HuH-7 (cell line): Measurements from ENCODE around the gene CBLN1.
"Not testable (repeated sequence)": the region's sequence is repeated elsewhere in the genome, so short reads cannot be mapped to it uniquely, and the experiment has no call there.

ENCODE experiments used
- DNase-seq: peaks from one replicate; pipeline ENCODE4 v3.0.0; 2011; ENCODE audit warnings: low spot score

The CBLN1 gene

DNA sequence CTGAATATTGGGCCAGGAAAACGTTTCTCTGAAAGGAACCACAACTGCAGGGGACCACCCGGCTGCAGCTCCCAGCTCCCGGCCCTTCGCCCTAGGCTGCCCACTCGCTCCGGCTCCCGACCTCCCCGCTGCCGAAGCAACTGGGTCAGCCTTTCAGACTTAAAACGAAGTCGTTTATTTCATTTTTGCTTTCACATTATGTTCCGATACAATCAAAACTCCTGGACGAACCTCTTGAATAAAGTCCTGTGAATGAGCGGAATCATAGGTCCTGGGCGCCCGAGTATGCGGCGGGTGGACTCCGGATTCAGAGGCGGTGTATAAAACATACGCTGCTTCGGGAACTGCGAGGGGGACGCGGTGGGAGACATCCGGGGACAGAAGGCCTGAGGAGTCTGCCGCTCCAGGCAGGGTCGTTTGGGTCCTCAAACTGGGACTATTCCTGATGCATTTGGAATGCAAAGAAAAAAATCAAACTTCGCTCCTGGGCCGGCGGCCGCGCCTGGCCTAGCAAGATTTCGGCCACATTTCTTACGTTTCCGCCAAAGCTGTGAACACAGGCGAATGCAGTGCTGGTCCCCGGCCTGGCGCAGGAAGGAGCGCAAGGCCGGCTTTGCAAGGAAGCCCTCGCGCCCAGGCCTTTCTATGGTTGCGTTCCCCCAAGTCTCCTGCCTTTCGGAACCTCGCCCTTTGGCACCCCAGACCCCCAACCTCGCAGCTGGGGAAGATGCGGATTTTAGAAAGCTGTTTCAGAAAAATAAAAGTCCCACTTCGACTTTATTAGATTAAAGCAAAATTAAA lies 3.7 kb downstream of the CBLN1 start:
- DNase-seq = no peak

DNA sequence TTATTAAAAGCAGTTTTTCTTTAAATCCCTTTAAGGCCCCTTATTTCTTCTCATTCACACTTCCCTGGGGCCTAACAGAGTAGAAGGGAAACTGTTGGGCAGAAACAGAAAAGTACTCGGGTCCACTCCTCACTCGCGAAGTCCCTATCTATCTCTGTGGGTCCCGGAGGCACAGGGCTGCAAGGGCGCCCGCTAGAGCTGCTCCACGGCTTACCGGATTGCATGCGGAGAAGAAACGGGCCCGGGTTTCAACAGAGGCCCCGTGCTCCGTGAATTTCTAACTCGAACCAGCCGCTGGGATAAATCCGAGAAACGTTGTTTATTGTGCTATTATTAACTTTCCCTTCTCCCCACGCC lies 4.3 kb downstream of the CBLN1 start:
- DNase-seq = no peak

DNA sequence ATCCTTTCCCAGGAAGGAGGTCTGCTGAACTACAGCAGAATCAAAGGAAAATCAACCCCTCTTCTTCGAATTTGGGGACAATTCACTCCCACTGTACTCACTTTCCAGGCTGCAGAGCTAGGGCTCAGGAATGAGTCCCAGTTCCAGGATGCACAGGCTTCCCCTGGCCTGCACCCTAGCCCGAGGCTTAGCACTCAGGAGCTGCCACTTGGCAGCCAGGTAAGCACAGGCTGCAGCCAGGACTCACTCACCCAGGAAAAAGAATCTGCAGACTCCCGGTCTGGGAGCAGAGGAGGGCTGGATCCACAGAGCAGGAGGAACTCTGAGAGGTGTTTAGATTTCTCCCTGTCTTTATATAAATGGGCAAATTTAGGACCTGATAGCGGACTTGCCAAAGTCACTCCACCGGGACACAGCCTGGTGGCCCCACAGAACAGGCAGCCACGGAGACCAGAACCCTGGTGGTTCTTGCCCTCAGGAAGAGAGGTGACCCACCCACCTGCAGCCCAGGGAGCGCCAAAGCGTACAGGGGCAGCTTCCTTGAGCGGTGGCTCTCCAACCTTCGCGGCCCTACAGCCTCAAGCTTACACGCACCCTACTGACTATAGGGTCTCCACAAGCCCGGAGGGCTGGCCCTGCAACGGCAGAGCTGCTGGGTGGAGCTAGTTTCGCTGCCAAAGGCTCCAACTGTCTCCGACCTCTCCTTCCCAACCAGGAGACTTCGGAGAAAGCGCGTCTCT lies 4.8 kb downstream of the CBLN1 start:
- no peak for DNase-seq

DNA sequence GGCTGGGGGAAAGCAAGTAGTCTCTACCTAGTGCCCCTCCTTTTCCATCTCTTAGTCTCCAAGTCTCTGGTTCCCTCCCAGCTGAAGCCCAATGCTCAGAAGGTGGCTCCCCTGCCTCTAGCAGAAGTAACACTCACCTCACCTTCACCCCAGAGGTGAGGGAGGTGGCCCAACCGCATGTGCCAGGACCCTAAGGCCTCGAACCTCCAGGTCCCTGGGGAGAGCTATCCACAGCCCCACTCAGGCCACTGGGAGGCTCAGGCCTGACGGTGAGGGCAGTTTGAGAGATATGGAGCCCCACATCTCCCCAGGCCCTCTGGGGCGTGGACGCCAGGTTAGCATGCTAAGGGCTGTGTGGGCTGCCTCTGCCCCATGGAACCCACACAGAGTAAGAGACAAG lies 5.8 kb downstream of the CBLN1 start:
- DNase-seq = no peak

DNA sequence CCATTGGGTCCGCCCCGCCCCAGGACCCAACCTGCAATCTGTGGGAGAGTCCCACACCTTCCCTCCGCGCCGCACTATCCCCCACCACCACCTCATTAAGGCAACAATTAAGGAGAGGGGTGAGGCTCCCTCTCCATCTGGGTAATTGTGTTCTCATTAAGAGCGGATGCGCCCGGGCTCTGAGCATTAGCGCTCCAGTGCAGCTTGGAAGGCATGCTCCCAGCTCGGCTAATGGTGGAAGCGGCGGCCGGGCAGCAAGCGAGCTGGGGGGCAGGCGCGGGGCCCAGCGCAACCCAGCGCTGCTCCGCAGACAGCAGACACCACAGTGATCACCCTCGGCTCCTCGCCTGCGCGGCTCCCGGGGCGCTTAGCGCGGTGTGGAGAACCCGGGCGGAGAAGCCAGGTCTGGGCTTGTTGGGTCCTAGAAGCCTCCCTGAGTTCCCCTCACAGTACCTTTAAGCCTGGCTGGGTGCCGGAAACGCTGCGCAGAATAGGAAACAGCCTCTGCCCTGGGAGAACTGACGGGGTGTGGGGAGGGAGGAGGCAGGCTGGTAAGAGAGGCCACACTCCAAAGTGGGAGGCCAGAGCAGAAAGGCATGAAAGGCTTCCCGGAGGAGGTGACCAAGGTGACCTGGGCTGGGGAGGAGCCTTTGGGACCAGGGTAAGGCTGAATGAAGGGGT lies 6.4 kb downstream of the CBLN1 start:
- DNase-seq = no peak

DNA sequence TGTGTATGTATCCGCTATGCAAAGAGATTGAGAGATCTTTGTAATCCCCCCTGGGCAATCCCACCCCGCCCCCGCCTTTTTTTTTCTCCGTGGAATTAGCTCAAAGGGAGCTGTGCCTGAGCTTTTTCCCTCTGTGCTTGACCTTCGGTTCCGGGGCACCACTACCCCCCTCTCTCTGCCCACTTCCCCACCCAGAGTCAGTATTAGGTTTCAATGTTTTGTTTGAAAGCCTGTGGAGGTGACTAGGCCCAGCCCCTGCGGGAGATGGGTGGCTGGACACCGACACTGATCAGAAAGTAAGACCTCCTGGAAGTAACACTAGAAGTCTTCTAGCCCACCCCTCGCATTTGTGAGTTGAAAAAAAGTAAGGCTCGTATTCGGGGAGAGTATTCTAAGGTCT lies 7.0 kb downstream of the CBLN1 start:
- no peak for DNase-seq

DNA sequence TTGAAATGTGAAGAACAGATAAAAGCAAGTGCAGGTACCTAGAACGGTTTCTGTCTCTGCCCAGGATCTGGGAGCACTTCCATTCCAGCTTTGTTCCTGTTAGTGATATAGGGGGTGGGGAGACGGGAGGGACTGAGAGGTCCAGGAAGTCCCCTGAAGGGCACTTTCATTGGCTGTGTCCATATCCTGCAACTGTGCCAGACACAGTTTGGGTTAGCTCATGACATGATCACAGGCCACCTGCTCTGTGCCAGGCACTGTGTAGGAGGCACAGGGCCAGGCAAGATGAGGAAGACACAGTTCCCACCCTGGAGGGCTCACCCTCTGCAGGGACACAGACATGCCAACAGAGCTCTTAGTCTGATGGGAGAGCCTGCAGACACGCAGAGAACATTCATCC lies 7.9 kb downstream of the CBLN1 start:
- DNase-seq = no peak

DNA sequence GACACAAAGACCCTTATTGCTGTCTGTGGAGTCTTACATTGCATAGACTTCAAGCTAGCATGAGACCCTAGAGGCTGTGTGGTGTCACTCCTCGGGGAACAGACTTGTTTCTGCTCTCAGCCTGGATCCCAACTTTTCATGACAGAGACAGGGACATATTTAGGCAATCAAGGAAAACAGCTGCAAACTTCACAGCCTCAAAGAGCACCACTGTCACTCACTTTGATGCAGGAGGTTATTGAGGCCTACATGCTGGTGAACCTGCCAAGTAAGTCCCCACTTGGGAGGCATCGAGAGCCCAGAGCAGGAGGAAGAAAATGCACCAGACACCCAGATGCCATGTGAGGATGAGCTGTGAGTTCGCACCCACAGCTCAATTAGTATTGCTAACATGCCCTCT lies 10.3 kb downstream of the CBLN1 start:
- no peak for DNase-seq

DNA sequence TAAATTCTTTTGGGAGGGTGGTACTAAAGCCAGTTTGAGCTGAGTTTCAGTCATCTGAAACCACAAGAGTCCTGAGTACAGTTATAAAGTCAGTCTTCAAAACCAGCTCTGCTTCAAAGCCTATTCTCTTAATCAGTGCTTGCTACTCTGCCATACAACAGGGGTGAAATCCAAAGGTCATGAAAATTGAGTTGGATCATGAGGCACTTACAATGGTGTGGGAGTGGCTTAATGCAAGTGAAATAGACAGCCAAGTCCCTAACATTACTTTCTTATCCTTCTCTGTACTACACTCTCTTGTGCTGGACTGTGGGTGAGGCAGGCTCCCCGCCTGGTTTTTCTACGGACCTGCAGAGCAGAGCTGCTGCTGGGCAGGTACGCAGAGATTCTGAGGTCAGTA lies 12.4 kb downstream of the CBLN1 start:
- no peak for DNase-seq

DNA sequence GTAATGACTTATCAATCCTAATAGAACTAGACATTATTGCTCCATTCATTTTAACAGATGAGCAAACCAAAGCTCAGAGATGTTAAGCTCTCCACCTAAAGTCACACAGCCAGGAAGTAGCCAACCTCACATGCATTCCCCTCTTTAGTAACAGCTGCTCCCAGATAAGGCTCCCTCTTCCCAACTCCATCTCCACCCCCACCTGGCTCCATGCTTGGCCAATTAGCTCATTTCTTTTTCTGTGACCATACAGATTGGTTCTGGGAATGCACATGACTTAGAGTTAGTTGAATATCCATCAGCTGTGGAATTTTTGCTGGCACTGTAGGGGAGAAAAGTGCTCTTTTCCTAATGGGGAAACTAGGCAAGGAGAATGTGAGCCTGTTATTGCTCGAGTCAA lies 13.0 kb downstream of the CBLN1 start:
- DNase-seq = no peak

DNA sequence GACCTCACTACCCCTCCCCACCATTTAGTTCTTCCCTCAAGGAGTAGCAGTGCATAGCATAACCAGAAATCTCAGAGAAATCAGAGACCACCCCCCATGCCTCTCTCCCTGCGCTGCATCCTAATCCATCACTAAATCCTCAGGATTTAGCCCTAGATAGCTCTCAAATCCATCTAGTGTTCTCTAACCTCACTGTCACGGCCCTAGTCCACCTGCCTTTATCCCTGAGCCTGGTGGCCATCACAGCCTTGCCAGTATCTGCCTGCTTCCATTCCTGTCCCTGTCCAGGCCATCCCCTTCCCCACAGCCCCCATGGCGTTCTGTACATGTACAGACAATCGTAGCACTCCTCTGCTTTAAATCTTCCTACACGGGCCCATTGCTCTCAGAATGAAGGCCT lies 19.1 kb downstream of the CBLN1 start:
- DNase-seq = no peak

DNA sequence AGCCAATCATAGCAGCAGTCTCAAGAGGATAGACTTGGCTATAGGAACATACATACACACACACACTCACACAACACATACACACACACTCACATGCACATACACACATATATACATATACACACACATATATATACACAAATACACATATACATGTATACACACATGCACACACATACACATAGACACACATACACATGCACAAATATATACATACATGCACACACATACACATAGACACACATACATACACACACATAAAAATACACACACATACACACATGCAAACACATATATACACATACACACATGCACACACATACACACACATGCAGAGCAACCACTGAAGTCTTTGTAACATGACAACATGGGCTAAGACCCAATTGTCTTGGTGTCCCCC lies 19.7 kb downstream of the CBLN1 start:
- DNase-seq = no peak

DNA sequence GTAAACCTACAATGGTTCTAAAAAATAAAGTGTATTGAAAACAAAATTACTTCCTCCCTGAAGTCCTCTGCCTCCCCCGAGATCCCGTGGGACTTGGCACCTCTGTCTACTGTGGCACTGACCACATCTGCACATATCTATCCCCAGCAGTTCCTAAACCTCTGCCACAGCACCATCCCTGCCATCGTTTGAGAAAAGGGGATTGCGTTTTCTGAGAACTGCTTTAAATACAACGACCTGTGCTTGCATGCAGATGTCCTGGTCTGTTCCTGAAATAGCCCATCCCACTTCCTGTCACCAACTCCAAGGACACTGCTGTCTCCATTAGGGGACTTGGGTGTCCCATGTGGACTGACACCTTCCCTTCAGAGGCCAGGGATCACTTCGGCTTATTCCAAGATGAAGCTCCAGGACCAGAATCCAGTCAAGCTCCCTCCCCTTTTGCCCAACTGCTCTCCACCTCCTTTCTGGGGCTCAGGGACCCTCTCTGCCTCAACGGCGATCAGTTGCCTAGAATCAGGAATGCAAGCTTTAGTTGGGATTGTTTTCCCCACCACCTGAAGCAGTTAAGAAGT lies 20.6 kb downstream of the CBLN1 start:
- no peak for DNase-seq

DNA sequence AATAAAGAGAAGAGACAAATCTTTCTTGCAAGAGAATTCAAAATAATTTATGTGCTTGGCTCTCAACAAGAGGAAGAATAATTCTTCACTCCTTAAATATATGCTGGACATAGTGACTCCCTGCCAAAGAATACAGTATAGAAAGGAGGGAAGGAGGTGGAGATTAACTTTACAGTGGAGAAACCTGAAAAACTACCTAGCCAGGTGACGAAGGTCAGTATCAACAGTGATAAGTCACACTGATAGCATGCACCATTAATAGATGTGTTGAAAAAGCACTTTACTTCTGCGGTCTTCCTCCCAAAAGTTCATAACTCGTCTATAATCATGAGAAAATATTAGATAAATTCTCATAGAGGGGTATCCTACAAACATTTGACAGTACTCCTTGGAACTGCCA lies 21.4 kb downstream of the CBLN1 start:
- DNase-seq = no peak

DNA sequence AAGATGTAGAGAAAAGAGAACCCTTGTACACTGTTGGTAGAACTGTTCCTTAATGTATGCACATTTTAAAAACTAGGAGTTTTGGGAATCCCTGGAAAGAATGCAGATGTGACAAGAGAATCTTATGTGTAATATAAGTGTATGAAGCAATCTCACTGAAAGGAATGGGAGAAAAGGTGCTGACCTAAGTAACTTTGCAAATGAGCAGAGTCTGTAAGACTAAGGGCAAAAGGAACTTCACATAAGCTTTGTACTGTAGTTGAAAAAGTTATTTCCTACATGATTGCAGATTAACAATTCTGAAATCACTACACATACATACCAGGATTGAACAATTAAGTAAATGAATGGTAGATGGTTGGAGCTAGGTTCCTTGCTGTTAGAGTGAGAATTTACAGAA lies 22.3 kb downstream of the CBLN1 start:
- no peak for DNase-seq

DNA sequence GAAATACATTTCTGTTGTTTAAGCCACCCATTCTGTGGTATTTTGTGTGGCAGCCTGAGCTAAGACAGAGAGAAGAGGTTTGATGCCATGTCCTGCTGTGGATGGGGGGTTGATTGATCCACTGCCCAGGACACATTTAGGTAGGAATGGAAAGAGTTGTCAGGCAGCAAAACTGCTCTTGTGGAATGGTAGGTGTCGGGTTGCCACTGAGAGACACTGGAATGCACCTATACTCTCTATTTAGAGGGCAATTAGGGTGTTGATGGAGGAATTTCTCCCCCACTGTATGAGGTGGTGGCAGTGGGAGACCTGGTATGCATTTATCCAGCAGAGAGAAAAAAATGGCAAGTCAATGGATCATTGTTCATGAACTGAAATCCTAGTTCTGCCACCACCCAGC lies 30.9 kb downstream of the CBLN1 start:
- DNase-seq = no peak

DNA sequence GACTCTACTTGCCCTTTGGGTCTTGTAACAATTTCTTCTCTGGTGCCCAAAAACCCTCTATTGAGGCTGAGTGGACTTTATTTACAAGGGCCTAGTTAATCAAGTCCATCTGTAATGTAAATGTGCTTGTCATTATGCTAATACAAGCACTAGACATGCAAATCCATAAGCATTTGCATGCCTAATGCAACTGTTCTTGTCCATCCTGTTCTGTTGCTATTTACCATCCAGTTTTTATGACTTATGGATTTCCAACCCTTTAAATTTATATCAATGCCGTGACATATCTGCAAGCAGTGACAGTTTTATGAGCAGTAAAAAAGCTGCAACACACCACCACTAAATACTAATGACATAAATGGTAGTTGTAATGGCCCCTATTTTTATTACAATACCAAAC lies 33.4 kb downstream of the CBLN1 start:
- DNase-seq = no peak

DNA sequence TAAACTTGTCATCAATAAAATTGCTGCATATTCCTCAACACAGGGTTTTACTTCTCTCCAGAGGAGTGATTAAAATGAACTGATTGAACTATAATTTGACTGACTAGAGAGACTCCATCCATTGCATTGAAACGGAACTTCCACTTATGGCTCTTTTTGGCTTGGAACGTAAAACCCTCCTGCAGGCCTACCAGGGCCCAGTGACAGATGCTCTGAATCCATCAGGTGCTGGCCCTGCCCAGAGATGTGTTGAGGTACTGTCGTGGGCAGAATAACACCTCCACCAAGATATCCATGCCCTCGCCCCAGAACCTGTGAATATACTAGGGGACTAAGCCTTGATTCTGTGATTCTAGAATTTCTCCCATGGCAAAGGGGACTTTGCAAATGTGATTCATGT lies 45.4 kb downstream of the CBLN1 start:
- DNase-seq = no peak

DNA sequence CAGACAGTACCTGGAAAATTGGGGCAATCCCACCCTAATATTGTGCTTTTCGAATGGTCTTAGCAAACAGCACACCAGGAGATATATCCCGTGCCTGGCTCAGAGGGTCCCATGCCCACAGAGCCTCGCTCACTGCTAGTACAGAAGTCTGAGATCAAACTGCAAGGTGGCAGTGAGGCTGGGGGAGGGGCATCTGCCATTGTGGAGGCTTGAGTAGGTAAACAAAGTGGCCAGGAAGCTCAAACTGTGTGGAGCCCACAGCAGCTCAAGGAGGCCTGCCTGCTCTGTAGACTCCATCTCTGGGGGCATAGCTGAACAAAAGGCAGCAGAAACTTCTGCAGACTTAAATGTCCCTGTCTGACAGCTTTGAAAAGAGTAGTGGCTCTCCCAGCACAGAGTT lies 53.3 kb downstream of the CBLN1 start:
- not testable (repeated sequence) for DNase-seq
